Measurements from ENCODE around the gene UBR1. TPM values are rescaled to one million over a fixed set of nuclear protein-coding genes. Genes with fewer than 3 reads are reported as not detected.
A peak's percentile ranks its signal among the peaks of the same experiment; 100 is the strongest.
"Not testable (repeated sequence)": the region's sequence is repeated elsewhere in the genome, so short reads cannot be mapped to it uniquely, and the experiment has no call there.

UBR1 gene
- polyA plus RNA-seq, 4 donors: 4.3 to 17.7 (median 6.4) TPM

GRCh38 chr15:42999201-42999779 is 106.5 kb downstream of the UBR1 start:
- FAIRE-seq (no peak), DNase-seq (no peak)
- H3K9me3 ChIP-seq (ENCODE audit: control insufficient read depth in 2 of 2, insufficient read depth in 1 of 2, low read depth in 1 of 2, low read length in 1 of 2): no peaks in the 10 kb centered on the region
- no peaks in the 10 kb centered on the region for H3K4me1 ChIP-seq (ENCODE audit: control insufficient read depth in 3 of 3, insufficient read depth in 2 of 3, low read depth in 1 of 3, low read length in 2 of 3)
- 96 to 98% (median 96%) methylated on average over 4 of the region's 4 CpGs for WGBS, 3 donors
- no peaks in the 10 kb centered on the region for H3K27me3 ChIP-seq (ENCODE audit: control insufficient read depth in 3 of 3, insufficient read depth in 3 of 3, low read length in 3 of 3)
- no peak overlapping the region for H3K4me3 ChIP-seq (ENCODE audit: low read depth in 1 of 3, low read length in 3 of 3)
- no peak overlapping the region for H3K27ac ChIP-seq (ENCODE audit: low read depth in 1 of 3, low read length in 2 of 3)
- H3K36me3 ChIP-seq (ENCODE audit: control insufficient read depth in 3 of 3, insufficient read depth in 2 of 3, low read depth in 1 of 3, low read length in 3 of 3): peaks cover 3 to 31% (median 10%) of the 10 kb centered on the region in 3 donors

GRCh38 chr15:42996871-42997270 is 109.0 kb downstream of the UBR1 start:
- FAIRE-seq (no peak), DNase-seq (no peak)
- Histone ChIP-seq H3K27me3 (ENCODE audit: control insufficient read depth in 3 of 3, insufficient read depth in 3 of 3, low read length in 3 of 3) (no peaks in the 10 kb centered on the region), H3K4me1 (ENCODE audit: control insufficient read depth in 3 of 3, insufficient read depth in 2 of 3, low read depth in 1 of 3, low read length in 2 of 3) (no peaks in the 10 kb centered on the region), H3K27ac (ENCODE audit: low read depth in 1 of 3, low read length in 2 of 3) (no peak overlapping the region), H3K9me3 (ENCODE audit: control insufficient read depth in 2 of 2, insufficient read depth in 1 of 2, low read depth in 1 of 2, low read length in 1 of 2) (no peaks in the 10 kb centered on the region), H3K4me3 (ENCODE audit: low read depth in 1 of 3, low read length in 3 of 3) (no peak overlapping the region), H3K36me3 (ENCODE audit: control insufficient read depth in 3 of 3, insufficient read depth in 2 of 3, low read depth in 1 of 3, low read length in 3 of 3) (peaks cover 3 to 28% (median 4%) of the 10 kb centered on the region in 3 donors)
- 95 to 98% (median 98%) methylated on average over 7 of the region's 7 CpGs for WGBS, 3 donors

- Histone ChIP-seq H3K4me1 (ENCODE audit: control insufficient read depth in 3 of 3, insufficient read depth in 2 of 3, low read depth in 1 of 3, low read length in 2 of 3) (no peaks in the 10 kb centered on the region), H3K36me3 (ENCODE audit: control insufficient read depth in 3 of 3, insufficient read depth in 2 of 3, low read depth in 1 of 3, low read length in 3 of 3) (peaks cover 3 to 20% (median 4%) of the 10 kb centered on the region in 3 donors), H3K4me3 (ENCODE audit: low read depth in 1 of 3, low read length in 3 of 3) (no peak overlapping the region), H3K9me3 (ENCODE audit: control insufficient read depth in 2 of 2, insufficient read depth in 1 of 2, low read depth in 1 of 2, low read length in 1 of 2) (no peaks in the 10 kb centered on the region), H3K27me3 (ENCODE audit: control insufficient read depth in 3 of 3, insufficient read depth in 3 of 3, low read length in 3 of 3) (no peaks in the 10 kb centered on the region), H3K27ac (ENCODE audit: low read depth in 1 of 3, low read length in 2 of 3) (no peak overlapping the region)
- WGBS, 3 donors: 99 to 100% (median 99%) methylated on average over 2 of the region's 2 CpGs
- no peak for FAIRE-seq
- DNase-seq: no peak
Measured at GRCh38 chr15:42994546-42994945, 111.3 kb downstream of the UBR1 start.

- Histone ChIP-seq H3K4me1 (ENCODE audit: control insufficient read depth in 3 of 3, insufficient read depth in 2 of 3, low read depth in 1 of 3, low read length in 2 of 3) (no peaks in the 10 kb centered on the region), H3K27ac (ENCODE audit: low read depth in 1 of 3, low read length in 2 of 3) (no peak overlapping the region), H3K4me3 (ENCODE audit: low read depth in 1 of 3, low read length in 3 of 3) (no peak overlapping the region), H3K27me3 (ENCODE audit: control insufficient read depth in 3 of 3, insufficient read depth in 3 of 3, low read length in 3 of 3) (no peaks in the 10 kb centered on the region), H3K36me3 (ENCODE audit: control insufficient read depth in 3 of 3, insufficient read depth in 2 of 3, low read depth in 1 of 3, low read length in 3 of 3) (peaks cover 3 to 22% (median 6%) of the 10 kb centered on the region in 3 donors), H3K9me3 (ENCODE audit: control insufficient read depth in 2 of 2, insufficient read depth in 1 of 2, low read depth in 1 of 2, low read length in 1 of 2) (no peaks in the 10 kb centered on the region)
- FAIRE-seq (no peak), DNase-seq (no peak)
- WGBS, 3 donors: 73 to 83% (median 77%) methylated on average over 3 of the region's 3 CpGs
Measured at GRCh38 chr15:42992626-42993025, 113.2 kb downstream of the UBR1 start.

- 96 to 97% (median 96%) methylated on average over 18 to 20 of the region's 20 CpGs for WGBS, 3 donors
- Histone ChIP-seq H3K36me3 (ENCODE audit: control insufficient read depth in 3 of 3, insufficient read depth in 2 of 3, low read depth in 1 of 3, low read length in 3 of 3) (peaks cover 2 to 30% (median 11%) of the 10 kb centered on the region in 3 donors), H3K9me3 (ENCODE audit: control insufficient read depth in 2 of 2, insufficient read depth in 1 of 2, low read depth in 1 of 2, low read length in 1 of 2) (no peaks in the 10 kb centered on the region), H3K4me3 (ENCODE audit: low read depth in 1 of 3, low read length in 3 of 3) (no peak overlapping the region), H3K4me1 (ENCODE audit: control insufficient read depth in 3 of 3, insufficient read depth in 2 of 3, low read depth in 1 of 3, low read length in 2 of 3) (no peaks in the 10 kb centered on the region), H3K27ac (ENCODE audit: low read depth in 1 of 3, low read length in 2 of 3) (no peak overlapping the region), H3K27me3 (ENCODE audit: control insufficient read depth in 3 of 3, insufficient read depth in 3 of 3, low read length in 3 of 3) (no peaks in the 10 kb centered on the region)
- FAIRE-seq: no peak
- no peak for DNase-seq
Measured at GRCh38 chr15:42986693-42987342, 119.0 kb downstream of the UBR1 start.

GRCh38 chr15:42984493-42985034 is 121.3 kb downstream of the UBR1 start:
- no peaks in the 10 kb centered on the region for H3K9me3 ChIP-seq (ENCODE audit: control insufficient read depth in 2 of 2, insufficient read depth in 1 of 2, low read depth in 1 of 2, low read length in 1 of 2)
- H3K4me1 ChIP-seq (ENCODE audit: control insufficient read depth in 3 of 3, insufficient read depth in 2 of 3, low read depth in 1 of 3, low read length in 2 of 3): no peaks in the 10 kb centered on the region
- no peak overlapping the region for H3K27ac ChIP-seq (ENCODE audit: low read depth in 1 of 3, low read length in 2 of 3)
- FAIRE-seq (no peak), DNase-seq (no peak)
- WGBS, 3 donors: 100% methylated on average over 1 of the region's 1 CpG
- H3K4me3 ChIP-seq (ENCODE audit: low read depth in 1 of 3, low read length in 3 of 3): no peak overlapping the region
- peaks cover 4 to 33% (median 16%) of the 10 kb centered on the region in 3 donors for H3K36me3 ChIP-seq (ENCODE audit: control insufficient read depth in 3 of 3, insufficient read depth in 2 of 3, low read depth in 1 of 3, low read length in 3 of 3)
- no peaks in the 10 kb centered on the region for H3K27me3 ChIP-seq (ENCODE audit: control insufficient read depth in 3 of 3, insufficient read depth in 3 of 3, low read length in 3 of 3)

GRCh38 chr15:42979113-42979512 is 126.7 kb downstream of the UBR1 start:
- not testable (repeated sequence) for H3K9me3 ChIP-seq (ENCODE audit: control insufficient read depth in 2 of 2, insufficient read depth in 1 of 2, low read depth in 1 of 2, low read length in 1 of 2); H3K4me3 ChIP-seq (ENCODE audit: low read depth in 1 of 3, low read length in 3 of 3); H3K27ac ChIP-seq (ENCODE audit: low read depth in 1 of 3, low read length in 2 of 3); FAIRE-seq; DNase-seq; H3K27me3 ChIP-seq (ENCODE audit: control insufficient read depth in 3 of 3, insufficient read depth in 3 of 3, low read length in 3 of 3); H3K4me1 ChIP-seq (ENCODE audit: control insufficient read depth in 3 of 3, insufficient read depth in 2 of 3, low read depth in 1 of 3, low read length in 2 of 3)
- H3K36me3 ChIP-seq (ENCODE audit: control insufficient read depth in 3 of 3, insufficient read depth in 2 of 3, low read depth in 1 of 3, low read length in 3 of 3): peaks cover 6 to 23% (median 19%) of the 10 kb centered on the region in 3 donors
- WGBS, 3 donors: 93 to 96% (median 95%) methylated on average over 6 of the region's 6 CpGs

- WGBS, 3 donors: 82 to 95% (median 88%) methylated on average over 2 of the region's 2 CpGs
- peaks cover 8 to 28% (median 13%) of the 10 kb centered on the region in 3 donors for H3K36me3 ChIP-seq (ENCODE audit: control insufficient read depth in 3 of 3, insufficient read depth in 2 of 3, low read depth in 1 of 3, low read length in 3 of 3)
- H3K27me3 ChIP-seq (ENCODE audit: control insufficient read depth in 3 of 3, insufficient read depth in 3 of 3, low read length in 3 of 3): no peaks in the 10 kb centered on the region
- H3K4me3 ChIP-seq (ENCODE audit: low read depth in 1 of 3, low read length in 3 of 3): no peak overlapping the region
- peaks cover 0 to 6% of the 10 kb centered on the region in 2 donors for H3K9me3 ChIP-seq (ENCODE audit: control insufficient read depth in 2 of 2, insufficient read depth in 1 of 2, low read depth in 1 of 2, low read length in 1 of 2)
- H3K4me1 ChIP-seq (ENCODE audit: control insufficient read depth in 3 of 3, insufficient read depth in 2 of 3, low read depth in 1 of 3, low read length in 2 of 3): no peaks in the 10 kb centered on the region
- no peak overlapping the region for H3K27ac ChIP-seq (ENCODE audit: low read depth in 1 of 3, low read length in 2 of 3)
- FAIRE-seq: no peak
- peak in 1 of 2 donors; percentile 10 for DNase-seq
Measured at GRCh38 chr15:42974202-42974862, 131.5 kb downstream of the UBR1 start.

Measured in small intestine (tissue), 7 donors.